Measurements from ENCODE around the gene MPRIP. TPM values are rescaled to one million over a fixed set of nuclear protein-coding genes. Genes with fewer than 3 reads are reported as not detected.

The MPRIP gene
- total RNA-seq, 1 experiment from 2014 or later, result 284 TPM

DNA sequence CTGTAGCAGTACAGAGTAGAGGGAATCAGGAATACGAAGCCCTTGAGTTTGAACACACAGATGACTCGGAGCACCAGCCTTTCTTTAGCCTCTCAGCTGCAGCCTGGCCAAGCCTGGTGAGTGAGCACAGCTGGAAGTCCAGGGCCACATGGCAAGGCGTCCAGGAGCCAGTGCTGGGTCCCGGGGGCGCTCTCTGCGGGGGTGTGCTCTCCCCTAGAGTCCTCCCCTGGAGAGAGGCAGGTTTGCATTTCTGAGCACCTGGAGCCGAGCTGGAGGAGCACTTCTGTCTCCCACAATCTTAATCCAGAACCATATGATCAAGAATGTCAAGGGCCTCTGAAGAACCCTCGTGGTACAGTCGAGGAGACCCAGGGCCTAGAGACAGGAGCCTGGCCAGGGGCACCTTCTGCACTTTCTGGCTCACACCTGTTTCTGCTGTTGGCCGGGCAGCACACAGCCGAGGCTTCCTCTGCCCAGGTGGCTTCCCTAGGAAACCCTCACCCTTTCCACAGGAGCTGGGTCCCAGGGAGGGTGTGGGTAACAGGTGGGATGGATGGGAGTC, 85.6 kb downstream of the MPRIP start:
- no peaks in the 10 kb centered on the region for H3K4me1 ChIP-seq
- ChIA-PET POLR2A (interaction anchor here (0.6 kb wide), 1 partner anchor 1046 kb away, joined by 4 read pairs; no protein-coding TSS in a partner anchor), CTCF (no interaction called here)
- Mint-ChIP-seq H3K4me1 (ENCODE audit: low read depth, unreplicated experiment) (no peaks in the 10 kb centered on the region), H3K9me3 (ENCODE audit: unreplicated experiment) (no peaks in the 10 kb centered on the region), H3K36me3 (ENCODE audit: insufficient read depth, unreplicated experiment) (peaks cover 44% of the 10 kb centered on the region), H3K27ac (ENCODE audit: unreplicated experiment) (no peak overlapping the region), H3K4me3 (ENCODE audit: unreplicated experiment) (no peak overlapping the region), H3K27me3 (ENCODE audit: insufficient read depth, unreplicated experiment) (no peaks in the 10 kb centered on the region)
- no peaks in the 10 kb centered on the region for H3K27me3 ChIP-seq (replicated peaks; ENCODE audit: control insufficient read depth, insufficient read depth, low read length)
- no peak overlapping the region for H3K4me3 ChIP-seq (ENCODE audit: low read depth, low read length)
- TF ChIP-seq, protein P1, sequence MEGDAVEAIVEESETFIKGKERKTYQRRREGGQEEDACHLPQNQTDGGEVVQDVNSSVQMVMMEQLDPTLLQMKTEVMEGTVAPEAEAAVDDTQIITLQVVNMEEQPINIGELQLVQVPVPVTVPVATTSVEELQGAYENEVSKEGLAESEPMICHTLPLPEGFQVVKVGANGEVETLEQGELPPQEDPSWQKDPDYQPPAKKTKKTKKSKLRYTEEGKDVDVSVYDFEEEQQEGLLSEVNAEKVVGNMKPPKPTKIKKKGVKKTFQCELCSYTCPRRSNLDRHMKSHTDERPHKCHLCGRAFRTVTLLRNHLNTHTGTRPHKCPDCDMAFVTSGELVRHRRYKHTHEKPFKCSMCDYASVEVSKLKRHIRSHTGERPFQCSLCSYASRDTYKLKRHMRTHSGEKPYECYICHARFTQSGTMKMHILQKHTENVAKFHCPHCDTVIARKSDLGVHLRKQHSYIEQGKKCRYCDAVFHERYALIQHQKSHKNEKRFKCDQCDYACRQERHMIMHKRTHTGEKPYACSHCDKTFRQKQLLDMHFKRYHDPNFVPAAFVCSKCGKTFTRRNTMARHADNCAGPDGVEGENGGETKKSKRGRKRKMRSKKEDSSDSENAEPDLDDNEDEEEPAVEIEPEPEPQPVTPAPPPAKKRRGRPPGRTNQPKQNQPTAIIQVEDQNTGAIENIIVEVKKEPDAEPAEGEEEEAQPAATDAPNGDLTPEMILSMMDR (IDR thresholded peaks at IDR 0.05; ENCODE audit: insufficient read depth in 1 of 2, low read depth in 1 of 2, low read length in 1 of 2, severe bottlenecking in 1 of 2, unreplicated experiment in 1 of 2), result no peak
- peaks cover 3% of the 10 kb centered on the region for H3K36me3 ChIP-seq (ENCODE audit: control insufficient read depth, insufficient read depth, low read length)
- BruUV-seq (replicated peaks), result no TSS peak
- intact Hi-C loops (cut with micrococcal nuclease; ENCODE audit: unreplicated experiment), result loop anchor here (5.0 kb wide), 1 partner anchor 126 kb away; no protein-coding TSS in a partner anchor
- H3K9me3 ChIP-seq, result no peaks in the 10 kb centered on the region
- DNase-seq, result no peak

DNA sequence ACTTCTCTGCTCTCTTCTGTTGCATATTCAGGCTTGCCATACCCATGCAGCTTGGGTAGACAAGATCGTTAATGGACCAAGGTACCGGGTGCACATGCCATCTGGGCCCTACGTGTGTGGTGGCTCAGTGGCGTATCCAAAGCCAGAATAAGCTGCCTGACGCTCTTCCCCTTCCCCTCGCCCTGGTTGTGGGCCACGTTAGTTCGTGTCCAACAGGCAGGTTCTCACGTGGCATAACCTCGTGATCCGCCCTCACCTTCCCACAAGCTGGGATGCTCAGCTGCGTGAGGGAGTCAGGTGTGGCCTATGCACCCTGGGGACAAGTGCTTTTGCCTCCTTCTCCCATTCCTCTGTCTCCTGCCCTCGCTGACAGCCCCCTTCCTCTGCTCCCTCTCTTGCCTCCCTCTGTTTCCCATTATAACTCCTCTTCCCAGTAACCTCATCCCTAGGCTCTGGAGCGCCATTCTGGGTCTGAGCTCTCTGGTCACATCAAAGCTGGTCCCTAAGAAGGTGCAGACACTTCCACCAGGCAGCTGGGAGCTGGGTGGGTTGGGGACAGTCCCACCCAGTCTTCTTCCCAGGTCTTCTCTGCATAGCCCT, 86.3 kb downstream of the MPRIP start:
- no peaks in the 10 kb centered on the region for H3K9me3 Mint-ChIP-seq (ENCODE audit: unreplicated experiment)
- no TSS peak for BruUV-seq (replicated peaks)
- Histone ChIP-seq H3K4me1 (no peaks in the 10 kb centered on the region), H3K36me3 (ENCODE audit: control insufficient read depth, insufficient read depth, low read length) (peaks cover 3% of the 10 kb centered on the region), H3K27me3 (replicated peaks; ENCODE audit: control insufficient read depth, insufficient read depth, low read length) (no peaks in the 10 kb centered on the region), H3K9me3 (no peaks in the 10 kb centered on the region), H3K4me3 (ENCODE audit: low read depth, low read length) (no peak overlapping the region)
- no peak overlapping the region for H3K4me3 Mint-ChIP-seq (ENCODE audit: unreplicated experiment)
- H3K27me3 Mint-ChIP-seq (ENCODE audit: insufficient read depth, unreplicated experiment), result no peaks in the 10 kb centered on the region
- peaks cover 47% of the 10 kb centered on the region for H3K36me3 Mint-ChIP-seq (ENCODE audit: insufficient read depth, unreplicated experiment)
- H3K27ac Mint-ChIP-seq (ENCODE audit: unreplicated experiment), result no peak overlapping the region
- DNase-seq, result no peak
- ChIA-PET POLR2A (no interaction called here), CTCF (interaction anchor here (1.0 kb wide), 1 partner anchor 100 kb away, joined by 3 read pairs; no protein-coding TSS in a partner anchor)
- TF ChIP-seq, protein P1 (IDR thresholded peaks at IDR 0.05; ENCODE audit: insufficient read depth in 1 of 2, low read depth in 1 of 2, low read length in 1 of 2, severe bottlenecking in 1 of 2, unreplicated experiment in 1 of 2), result no peak
- intact Hi-C loops (cut with micrococcal nuclease; ENCODE audit: unreplicated experiment), result loop anchor here (5.0 kb wide), 1 partner anchor 126 kb away; no protein-coding TSS in a partner anchor
- no peaks in the 10 kb centered on the region for H3K4me1 Mint-ChIP-seq (ENCODE audit: low read depth, unreplicated experiment)

DNA sequence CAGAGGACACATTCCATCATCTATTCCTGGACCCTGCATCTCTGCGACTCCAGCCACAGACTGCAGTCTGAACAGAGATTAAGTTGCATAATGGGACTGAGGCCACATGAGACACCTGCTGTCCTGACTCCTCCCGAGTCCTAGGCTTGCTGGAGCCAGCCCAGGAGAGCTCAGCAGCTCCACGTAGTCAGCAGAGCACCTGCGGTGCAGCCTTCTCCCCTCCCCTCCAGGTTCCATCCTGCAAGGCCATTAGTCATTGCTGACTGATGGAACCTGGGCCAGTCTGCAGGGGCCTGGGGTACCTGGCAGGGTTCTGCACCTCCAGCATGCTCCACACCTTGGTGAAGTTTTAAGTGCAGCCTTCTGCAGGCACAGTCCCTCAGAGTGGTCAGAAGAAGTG, 87.2 kb downstream of the MPRIP start:
- CTCF ChIA-PET, result interaction anchor here (1.0 kb wide), 1 partner anchor 101 kb away, joined by 3 read pairs; no protein-coding TSS in a partner anchor
- no peaks in the 10 kb centered on the region for H3K27me3 Mint-ChIP-seq (ENCODE audit: insufficient read depth, unreplicated experiment)

More for the DNA sequence above, 87.2 kb downstream of the MPRIP start:
- H3K4me1 ChIP-seq, result no peaks in the 10 kb centered on the region
- TF ChIP-seq, protein P1 (IDR thresholded peaks at IDR 0.05; ENCODE audit: insufficient read depth in 1 of 2, low read depth in 1 of 2, low read length in 1 of 2, severe bottlenecking in 1 of 2, unreplicated experiment in 1 of 2), result no peak
- no peaks in the 10 kb centered on the region for H3K27me3 ChIP-seq (replicated peaks; ENCODE audit: control insufficient read depth, insufficient read depth, low read length)
- POLR2A ChIA-PET, result no interaction called here
- Mint-ChIP-seq H3K4me3 (ENCODE audit: unreplicated experiment) (no peak overlapping the region), H3K27ac (ENCODE audit: unreplicated experiment) (no peak overlapping the region), H3K36me3 (ENCODE audit: insufficient read depth, unreplicated experiment) (peaks cover 53% of the 10 kb centered on the region), H3K4me1 (ENCODE audit: low read depth, unreplicated experiment) (no peaks in the 10 kb centered on the region), H3K9me3 (ENCODE audit: unreplicated experiment) (no peaks in the 10 kb centered on the region)
- intact Hi-C loops (cut with micrococcal nuclease; ENCODE audit: unreplicated experiment), result loop anchor here (5.0 kb wide), 1 partner anchor 127 kb away; no protein-coding TSS in a partner anchor
- BruUV-seq (replicated peaks), result no TSS peak
- no peak overlapping the region for H3K4me3 ChIP-seq (ENCODE audit: low read depth, low read length)
- H3K36me3 ChIP-seq (ENCODE audit: control insufficient read depth, insufficient read depth, low read length), result peaks cover 3% of the 10 kb centered on the region
- H3K9me3 ChIP-seq, result no peaks in the 10 kb centered on the region
- no peak for DNase-seq
